HepG2 (cell line): ENCODE data around the gene NDST1. TPM values are rescaled to one million over a fixed set of nuclear protein-coding genes. Genes with fewer than 3 reads are reported as not detected.

ENCODE experiments used
- EP300 ChIP-seq, 3 experiments: sonication (generic) in 1 of 3; formaldehyde crosslinking in 1 of 3; IDR thresholded peaks; 2 replicates each; pipeline versions ENCODE4 v1.5.1 to v1.6.1; 2011 to 2020; ENCODE audit warnings: low read depth in 2 of 3, low read length in 2 of 3, borderline replicate concordance in 1 of 3, improper control_type of control experiment in 1 of 3, mild to moderate bottlenecking in 1 of 3, missing genetic modification reagents in 1 of 3, moderate library complexity in 1 of 3
- FOXA1 ChIP-seq, 2 experiments: fragments of 450-650 bp in 1 of 2; sonication (generic) in 1 of 2; formaldehyde crosslinking in 1 of 2; IDR thresholded peaks; 2 replicates each; pipeline versions ENCODE4 v1.4.0 to v1.6.1; 2016 to 2020; ENCODE audit warnings: missing genetic modification reagents in 1 of 2
- FOXK1 ChIP-seq: sonication (generic); formaldehyde crosslinking; IDR thresholded peaks from 2 replicates; pipeline ENCODE4 v1.4.0; 2020; ENCODE audit warnings: low read depth, missing genetic modification reagents, borderline replicate concordance
- GATAD2A ChIP-seq: IDR thresholded peaks from 2 replicates; pipeline ENCODE4 v1.6.1; 2016
- GFI1 ChIP-seq: sonication (generic); formaldehyde crosslinking; IDR thresholded peaks from 2 replicates; pipeline ENCODE4 v1.5.0; 2020; ENCODE audit warnings: missing genetic modification reagents, mild to moderate bottlenecking, borderline replicate concordance
- IRF2 ChIP-seq: IDR thresholded peaks from 2 replicates; pipeline ENCODE4 v1.6.1; 2018; ENCODE audit warnings: missing genetic modification reagents, missing compliant biosample characterization
- MED13 ChIP-seq: sonication (generic); formaldehyde crosslinking; IDR thresholded peaks from 2 replicates; pipeline ENCODE4 v1.5.0; 2020; ENCODE audit warnings: missing genetic modification reagents
- MIXL1 ChIP-seq: IDR thresholded peaks from 2 replicates; pipeline ENCODE4 v1.6.1; 2016
- NFE2 ChIP-seq: sonication (generic); formaldehyde crosslinking; IDR thresholded peaks from 2 replicates; pipeline ENCODE4 v1.4.0; 2020; ENCODE audit warnings: missing genetic modification reagents
- RELA ChIP-seq: sonication (generic); formaldehyde crosslinking; IDR thresholded peaks from 2 replicates; pipeline ENCODE4 v1.4.0; 2020; ENCODE audit warnings: missing genetic modification reagents
- REPIN1 ChIP-seq: sonication (generic); formaldehyde crosslinking; IDR thresholded peaks from 2 replicates; pipeline ENCODE4 v1.8.0; 2022; ENCODE audit warnings: missing genetic modification reagents, low read depth, mild to moderate bottlenecking, borderline replicate concordance
- SIX4 ChIP-seq: sonication (generic); formaldehyde crosslinking; IDR thresholded peaks from 2 replicates; pipeline ENCODE4 v1.4.0; 2020; ENCODE audit warnings: missing genetic modification reagents
- STAG1 ChIP-seq: sonication (generic); formaldehyde crosslinking; IDR thresholded peaks from 2 replicates; pipeline ENCODE4 v1.4.0; 2020; ENCODE audit warnings: missing genetic modification reagents
- ZHX2 ChIP-seq, 2 experiments: sonication (generic) in 1 of 2; formaldehyde crosslinking in 1 of 2; IDR thresholded peaks; 2 replicates each; pipeline versions ENCODE4 v1.6.1 to v1.9.0; 2014 to 2022; ENCODE audit warnings: antibody characterized with exemption in 1 of 2, borderline replicate concordance in 1 of 2, inconsistent platforms in 1 of 2, low read depth in 1 of 2, missing genetic modification reagents in 1 of 2
- ZNF549 ChIP-seq: sonication (generic); formaldehyde crosslinking; IDR thresholded peaks from 2 replicates; pipeline ENCODE4 v1.5.0; 2020; ENCODE audit warnings: missing genetic modification reagents
- ZNF792 ChIP-seq: IDR thresholded peaks from 2 replicates; pipeline ENCODE4 v1.6.1; 2016
- polyA plus RNA-seq, 8 experiments: library from polyadenylated mRNA; depleted of rRNA in 3 of 8; stranded (reverse) in 7 of 8; unstranded in 1 of 8; fragments of >200 nt; fragmentation: Illumina TruSeq in 4 of 8; extraction: Trizol in 4 of 8; gene quantifications; 2 replicates each; pipeline versions ENCODE4 v1.2.1 to v1.2.3, GENCODE V29; 2011 to 2016; ENCODE audit warnings: low read depth in 4 of 8, missing spikeins in 1 of 8, mixed read lengths in 1 of 8; ENCODE audit not compliant: insufficient read depth in 1 of 8
- total RNA-seq, 5 experiments: library from RNA; depleted of rRNA; stranded (reverse); fragments of >200 nt; fragmentation: Illumina TruSeq; extraction: Trizol; gene quantifications; 2 replicates each; pipeline ENCODE4 v1.2.3, GENCODE V29; 2016; ENCODE audit warnings: low read depth in 1 of 5
- TF ChIP-seq, protein P1 (sequence below): sonication (generic); formaldehyde crosslinking; IDR thresholded peaks from 2 replicates; pipeline ENCODE4 v1.9.0; 2021; ENCODE audit warnings: missing genetic modification reagents, borderline replicate concordance
- TF ChIP-seq, protein P2 (sequence below): sonication (generic); formaldehyde crosslinking; IDR thresholded peaks from 2 replicates; pipeline ENCODE4 v1.4.0; 2020; ENCODE audit warnings: missing genetic modification reagents

Gene NDST1
- total and polyA plus RNA-seq, 2 of the 13 experiments (the other 11 are each of a cell fraction or from before 2014, with no cell fraction given): 23.8 to 26.2 TPM

- TF ChIP-seq, protein P1, sequence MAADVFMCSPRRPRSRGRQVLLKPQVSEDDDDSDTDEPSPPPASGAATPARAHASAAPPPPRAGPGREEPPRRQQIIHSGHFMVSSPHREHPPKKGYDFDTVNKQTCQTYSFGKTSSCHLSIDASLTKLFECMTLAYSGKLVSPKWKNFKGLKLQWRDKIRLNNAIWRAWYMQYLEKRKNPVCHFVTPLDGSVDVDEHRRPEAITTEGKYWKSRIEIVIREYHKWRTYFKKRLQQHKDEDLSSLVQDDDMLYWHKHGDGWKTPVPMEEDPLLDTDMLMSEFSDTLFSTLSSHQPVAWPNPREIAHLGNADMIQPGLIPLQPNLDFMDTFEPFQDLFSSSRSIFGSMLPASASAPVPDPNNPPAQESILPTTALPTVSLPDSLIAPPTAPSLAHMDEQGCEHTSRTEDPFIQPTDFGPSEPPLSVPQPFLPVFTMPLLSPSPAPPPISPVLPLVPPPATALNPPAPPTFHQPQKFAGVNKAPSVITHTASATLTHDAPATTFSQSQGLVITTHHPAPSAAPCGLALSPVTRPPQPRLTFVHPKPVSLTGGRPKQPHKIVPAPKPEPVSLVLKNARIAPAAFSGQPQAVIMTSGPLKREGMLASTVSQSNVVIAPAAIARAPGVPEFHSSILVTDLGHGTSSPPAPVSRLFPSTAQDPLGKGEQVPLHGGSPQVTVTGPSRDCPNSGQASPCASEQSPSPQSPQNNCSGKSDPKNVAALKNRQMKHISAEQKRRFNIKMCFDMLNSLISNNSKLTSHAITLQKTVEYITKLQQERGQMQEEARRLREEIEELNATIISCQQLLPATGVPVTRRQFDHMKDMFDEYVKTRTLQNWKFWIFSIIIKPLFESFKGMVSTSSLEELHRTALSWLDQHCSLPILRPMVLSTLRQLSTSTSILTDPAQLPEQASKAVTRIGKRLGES (CRISPR knock-in tag): no peak
- peak in 1 of 2 experiments; percentile 85; a peak in 2 of 4 replicates for TF ChIP-seq EP300 (IDR thresholded peaks at IDR 0.05; ENCODE audit: low read depth in 2 of 2, low read length in 2 of 2)
- peak; percentile 62; the same call in 1 of the 2 replicates for TF ChIP-seq EP300 (CRISPR knock-in tag; IDR thresholded peaks at IDR 0.05; ENCODE audit: borderline replicate concordance)
- peak; percentile 61 for TF ChIP-seq IRF2
- TF ChIP-seq SIX4: peak; percentile 41; the same call in 1 of the 2 replicates
- peak; percentile 74; the same call in 1 of the 2 replicates for TF ChIP-seq FOXK1 (CRISPR knock-in tag)
- peak; percentile 65; the same call in 1 of the 2 replicates for TF ChIP-seq REPIN1 (CRISPR knock-in tag)
- 0 out of 2 replicates have a peak, but pooled peaks have one; percentile 51 for TF ChIP-seq ZNF549 (CRISPR knock-in tag)
- TF ChIP-seq, protein P2, sequence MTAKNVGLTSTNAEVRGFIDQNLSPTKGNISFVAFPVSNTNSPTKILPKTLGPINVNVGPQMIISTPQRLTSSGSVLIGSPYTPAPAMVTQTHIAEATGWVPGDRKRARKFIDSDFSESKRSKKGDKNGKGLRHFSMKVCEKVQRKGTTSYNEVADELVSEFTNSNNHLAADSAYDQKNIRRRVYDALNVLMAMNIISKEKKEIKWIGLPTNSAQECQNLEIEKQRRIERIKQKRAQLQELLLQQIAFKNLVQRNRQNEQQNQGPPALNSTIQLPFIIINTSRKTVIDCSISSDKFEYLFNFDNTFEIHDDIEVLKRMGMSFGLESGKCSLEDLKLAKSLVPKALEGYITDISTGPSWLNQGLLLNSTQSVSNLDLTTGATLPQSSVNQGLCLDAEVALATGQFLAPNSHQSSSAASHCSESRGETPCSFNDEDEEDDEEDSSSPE (CRISPR knock-in tag): 0 out of 2 replicates have a peak, but pooled peaks have one; percentile 40
- no peak for TF ChIP-seq NFE2 (CRISPR knock-in tag)
- TF ChIP-seq RELA (CRISPR knock-in tag): no peak
- TF ChIP-seq ZHX2 (IDR thresholded peaks at IDR 0.05; ENCODE audit: low read depth): no peak
- no peak for TF ChIP-seq ZHX2 (CRISPR knock-in tag; IDR thresholded peaks at IDR 0.05; ENCODE audit: borderline replicate concordance)
- TF ChIP-seq FOXA1 (IDR thresholded peaks at IDR 0.05): no peak
- TF ChIP-seq FOXA1 (CRISPR knock-in tag; IDR thresholded peaks at IDR 0.05): peak; percentile 86
- TF ChIP-seq ZNF792: peak; percentile 64
- peak; percentile 91 for TF ChIP-seq GATAD2A (CRISPR knock-in tag)
- TF ChIP-seq MIXL1 (CRISPR knock-in tag): 0 out of 2 replicates have a peak, but pooled peaks have one; percentile 56
- TF ChIP-seq GFI1 (CRISPR knock-in tag): 0 out of 2 replicates have a peak, but pooled peaks have one; percentile 18
- peak; percentile 29 for TF ChIP-seq STAG1 (CRISPR knock-in tag)
- TF ChIP-seq MED13 (CRISPR knock-in tag): 0 out of 2 replicates have a peak, but pooled peaks have one; percentile 31
Measured at GRCh38 chr5:150510460-150511263, 2.7 kb downstream of the NDST1 start (continued).
